ENCODE measurements around the gene MOCOS.

- TF ChIP-seq CTCF (IDR thresholded peaks at IDR 0.05; ENCODE audit: low read depth, low read length, missing input control): no peak
- TF ChIP-seq RAD21 (IDR thresholded peaks at IDR 0.05): no peak
- TF ChIP-seq REST (IDR thresholded peaks at IDR 0.05): no peak
- no peak for TF ChIP-seq MAX (IDR thresholded peaks at IDR 0.05)
- no peak for TF ChIP-seq ZBTB33 (IDR thresholded peaks at IDR 0.05)
- no peak for TF ChIP-seq NR2F2 (IDR thresholded peaks at IDR 0.05)
- TF ChIP-seq GABPA (IDR thresholded peaks at IDR 0.05 in 1 of 2, conservative IDR thresholded peaks at IDR 0.05 in 1 of 2): no peak
- no peak for TF ChIP-seq HNF4A (conservative IDR thresholded peaks at IDR 0.05)
- no peak for TF ChIP-seq TAF1 (conservative IDR thresholded peaks at IDR 0.05)
- no peak for TF ChIP-seq ATF3 (IDR thresholded peaks at IDR 0.05)
Measured at GRCh38 chr18:36229188-36229587, 41.9 kb downstream of the MOCOS start.

Data from liver (tissue), 3 donors.